Hematopoietic multipotent progenitor cell (in vitro differentiated cells): Measurements from ENCODE around the gene MAP3K1. TPM values are rescaled to one million over a fixed set of nuclear protein-coding genes. Genes with fewer than 3 reads are reported as not detected.

Source experiments
- DNase-seq, 3 donors: peaks; one replicate each; pipeline ENCODE4 v3.0.0-alpha.2; 2011 to 2015; ENCODE audit warnings: low read depth in 2 of 3, low spot score in 2 of 3
- total RNA-seq: library from RNA; depleted of rRNA; stranded (reverse); fragments of >200 nt; gene quantifications from one replicate; pipeline ENCODE4 v1.2.3, GENCODE V29; 2012

The MAP3K1 gene
- total RNA-seq, 1 donor = 21.3 TPM

DNA sequence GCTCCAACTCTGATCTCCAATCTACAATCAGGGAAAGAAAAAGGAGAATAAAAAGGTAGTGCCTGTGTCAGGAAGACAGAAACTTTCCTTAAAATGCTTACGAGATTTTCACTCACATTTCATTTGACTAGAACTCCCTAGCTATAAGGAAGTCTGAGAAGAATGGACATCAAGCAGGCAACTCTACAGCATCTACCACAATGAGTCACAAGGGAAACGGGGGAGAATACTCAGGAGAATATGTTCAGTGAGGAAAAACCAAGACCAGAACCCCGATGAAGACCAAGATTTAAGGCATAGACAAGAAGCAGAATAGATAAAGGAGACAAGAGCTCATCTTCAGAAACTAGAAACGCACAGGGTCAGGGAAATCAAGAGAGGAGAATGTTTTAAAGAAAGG lies 85.0 kb downstream of the MAP3K1 start:
- DNase-seq = peak in 2 of 3 donors; percentile 18 to 33

DNA sequence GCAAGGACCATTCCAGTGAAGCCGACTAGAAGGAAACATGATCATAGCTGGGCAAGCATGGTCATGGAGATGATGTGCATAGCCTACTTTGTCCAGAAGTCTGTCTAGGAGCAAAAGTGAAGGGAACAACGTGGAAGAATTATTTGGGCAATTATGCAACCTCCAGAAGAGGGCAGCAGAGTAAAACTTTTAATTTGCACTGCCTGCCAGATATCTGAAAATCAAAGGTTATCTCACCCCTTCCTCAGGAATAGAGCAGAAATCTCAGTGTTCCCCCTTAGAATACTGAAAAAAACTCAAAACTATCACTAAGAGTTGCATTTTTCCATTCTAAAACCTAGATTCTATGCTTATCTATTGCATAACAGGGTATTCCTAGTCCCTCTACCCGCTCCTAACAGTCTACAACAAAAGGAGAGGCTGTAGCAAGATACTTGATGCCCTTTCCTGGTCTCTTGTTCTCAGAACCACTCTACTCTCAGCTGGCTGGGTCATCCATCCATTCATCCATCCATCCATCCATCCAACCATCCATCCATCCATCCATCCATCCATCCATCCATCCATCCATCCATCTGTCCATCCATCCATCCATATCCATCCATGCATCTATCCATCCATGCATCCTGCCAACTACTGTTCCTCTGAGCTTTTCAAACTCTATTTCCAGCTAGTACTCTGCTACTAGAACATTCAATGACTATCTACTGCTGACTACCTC lies 85.7 kb downstream of the MAP3K1 start:
- peak; percentile 21 to 67 (median 39) for DNase-seq

DNA sequence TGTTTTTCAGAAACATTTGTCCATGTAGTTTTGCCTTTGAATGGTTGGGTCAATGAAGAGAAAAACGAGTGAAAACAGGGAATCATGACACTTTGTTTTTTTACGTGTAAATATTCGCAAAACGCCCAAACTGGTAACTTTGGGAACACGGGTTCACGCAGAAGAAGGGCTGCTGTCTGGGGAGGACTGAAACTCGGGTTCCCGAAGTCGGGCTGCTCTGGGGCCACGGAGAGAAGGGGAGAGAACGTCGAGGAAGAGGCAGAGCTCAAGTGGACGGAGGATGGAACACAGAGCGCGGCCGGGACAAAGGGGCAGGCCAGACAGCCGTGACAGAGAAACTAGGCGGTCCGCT lies 93.6 kb downstream of the MAP3K1 start:
- DNase-seq = no peak

DNA sequence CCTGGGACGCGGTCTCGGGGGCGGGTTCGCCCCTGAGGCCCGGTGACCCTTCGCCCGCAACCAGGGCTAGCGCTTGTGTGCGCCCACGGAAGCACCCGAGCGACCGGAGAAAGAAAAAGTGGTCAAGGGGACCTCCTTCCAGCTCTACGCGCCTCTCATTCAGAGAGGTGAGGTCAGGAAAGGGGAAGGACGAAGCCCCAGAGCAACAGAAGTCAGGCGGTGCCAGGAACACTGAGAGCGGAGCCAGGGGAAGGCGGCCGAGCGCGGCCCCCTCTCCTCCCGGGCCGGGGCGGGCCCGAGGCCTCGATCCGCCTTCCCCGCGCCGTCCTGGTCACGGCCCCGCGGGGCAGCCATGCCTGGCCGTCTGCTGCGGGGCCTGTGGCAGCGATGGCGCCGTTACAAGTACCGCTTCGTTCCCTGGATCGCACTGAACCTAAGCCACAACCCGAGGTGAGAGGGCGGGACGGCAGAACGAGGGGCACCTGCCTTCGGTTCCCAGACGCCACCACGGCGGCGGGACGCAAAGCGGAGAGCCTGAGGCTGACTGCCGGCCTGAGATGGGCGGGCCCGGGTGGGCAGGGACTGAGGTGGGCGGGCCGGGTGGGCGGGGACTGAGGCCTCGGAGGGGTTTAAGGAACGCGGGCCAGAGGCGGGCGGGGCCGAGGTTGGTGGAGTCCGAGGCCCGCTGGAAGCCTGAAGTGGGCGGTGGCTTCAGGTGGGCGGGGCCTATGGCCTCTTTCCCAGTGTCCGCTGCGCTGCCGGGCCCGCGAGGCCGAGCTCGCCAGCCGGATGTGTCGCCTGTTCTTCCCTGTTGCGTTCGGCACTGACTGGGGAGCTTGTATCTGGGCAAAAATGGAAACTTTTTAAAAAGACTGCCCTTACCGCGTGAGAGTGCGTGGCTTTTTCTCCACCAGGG lies 94.2 kb downstream of the MAP3K1 start, which contains the start of gene SETD9:
TSS of gene SETD9 (plus strand) at position 303 of the 916 bp plus-strand sequence. CDS start at position 353, 50 bp downstream.
- peak; percentile 68 to 96 (median 96) for DNase-seq

DNA sequence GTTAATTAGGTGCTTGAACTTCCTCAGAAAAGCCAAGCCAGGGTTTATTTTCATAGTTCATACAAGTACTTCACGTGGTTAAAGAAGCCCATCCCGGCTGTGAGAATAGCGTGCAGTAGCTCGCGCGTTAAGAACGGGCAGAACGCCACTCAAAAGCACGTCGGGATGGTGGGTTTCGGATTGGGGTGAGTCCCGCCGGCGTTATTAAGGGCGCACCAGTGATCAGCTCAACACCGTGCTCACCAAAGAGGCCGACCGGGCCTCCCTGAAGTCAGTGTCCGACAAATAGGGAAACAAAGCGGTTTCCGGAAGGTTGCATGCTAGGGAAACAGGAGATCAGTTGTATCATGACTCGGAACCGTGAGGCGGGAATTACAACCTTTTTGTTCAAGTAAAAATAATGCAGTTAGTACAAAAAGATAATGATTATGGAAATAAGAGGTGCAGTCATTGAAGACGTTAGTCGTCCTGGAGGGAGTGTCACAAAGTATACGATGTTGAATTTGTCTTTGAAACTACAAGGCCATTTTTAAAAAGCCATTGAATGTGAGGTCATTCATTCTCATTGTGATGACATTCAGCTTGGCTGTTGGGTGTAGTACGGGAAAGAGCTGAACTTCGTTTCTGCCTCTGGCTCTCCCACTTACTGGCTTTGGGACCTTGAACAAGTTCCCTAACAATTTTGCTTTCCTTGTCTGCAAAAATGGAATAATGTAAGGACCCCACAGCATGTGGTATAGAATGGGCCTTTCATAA lies 95.0 kb downstream of the MAP3K1 start:
- peak in 1 of 3 donors; percentile 44 for DNase-seq

DNA sequence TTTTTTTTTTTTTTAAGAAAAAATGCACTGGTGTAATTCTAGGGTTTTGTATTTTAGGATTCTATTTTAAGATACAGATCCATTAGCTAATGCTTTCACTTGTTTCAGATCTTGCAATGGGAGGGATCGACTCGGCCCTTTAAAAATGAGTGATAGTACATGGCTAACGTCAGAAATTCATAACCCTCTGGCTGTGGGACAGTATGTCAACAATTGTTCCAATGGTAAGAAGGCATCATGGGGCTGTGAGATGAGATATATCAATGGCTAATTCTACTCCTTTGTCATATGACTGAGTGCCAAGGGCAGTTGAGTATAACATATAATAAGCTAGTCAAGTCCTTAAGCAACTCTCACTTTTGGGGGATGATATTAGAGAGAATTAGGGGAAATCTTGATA lies 98.4 kb downstream of the MAP3K1 start:
- no peak for DNase-seq

DNA sequence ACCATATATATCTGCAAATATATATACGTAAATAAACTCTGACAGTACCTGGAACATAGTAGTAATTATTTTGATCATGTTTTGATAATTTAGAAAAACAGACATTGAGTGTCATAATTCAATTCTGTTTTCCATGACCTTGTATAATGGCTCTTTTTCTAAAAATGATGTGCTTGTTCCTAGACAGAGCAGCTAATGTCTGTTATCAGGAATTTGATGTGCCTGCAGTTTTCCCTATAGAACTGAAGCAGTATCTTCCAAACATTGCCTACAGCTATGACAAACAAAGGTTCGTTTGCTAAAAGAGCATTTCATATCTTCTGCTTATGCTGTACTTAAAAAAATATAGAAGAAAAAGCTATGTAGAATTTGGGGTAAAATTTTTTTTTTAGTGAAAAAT lies 99.3 kb downstream of the MAP3K1 start:
- no peak for DNase-seq

DNA sequence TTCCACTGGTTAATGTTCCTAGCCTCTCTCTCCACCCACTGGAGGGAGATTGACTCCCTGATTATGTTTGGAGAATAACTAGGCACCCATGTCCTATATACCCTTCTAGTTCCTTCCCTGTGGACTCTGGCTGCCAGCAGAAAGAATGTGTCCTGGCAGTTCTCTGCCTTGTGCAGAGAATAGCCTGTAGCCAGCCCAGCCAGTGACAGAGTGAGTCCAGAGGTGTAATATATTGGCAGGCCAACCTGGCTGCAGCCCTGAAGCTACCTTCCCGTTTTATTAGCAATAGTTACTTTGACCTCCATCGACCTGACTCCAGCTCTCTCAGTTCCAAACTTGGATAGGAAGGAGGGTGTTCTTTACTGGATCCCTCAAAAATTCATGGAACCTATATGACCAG lies 102.2 kb downstream of the MAP3K1 start:
- DNase-seq = no peak

DNA sequence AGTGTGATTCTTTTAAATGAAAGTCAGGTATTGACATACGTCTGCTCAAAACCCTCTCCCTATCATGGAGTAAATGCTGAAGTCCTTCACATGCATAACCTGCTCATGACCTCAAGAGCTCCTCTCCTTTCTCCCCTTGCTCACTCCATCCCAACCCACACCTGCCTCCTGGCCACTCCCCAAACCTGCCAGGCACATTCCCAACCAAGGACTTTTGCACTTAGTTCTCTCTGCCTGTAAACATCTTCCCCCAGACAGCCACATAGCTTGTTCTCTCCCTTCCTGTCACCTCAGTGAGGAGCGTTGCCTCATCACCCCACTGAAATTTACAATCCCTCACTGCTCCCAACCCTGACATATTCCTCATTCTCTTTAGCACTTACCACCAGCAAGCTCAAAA lies 102.7 kb downstream of the MAP3K1 start:
- DNase-seq = no peak

DNA sequence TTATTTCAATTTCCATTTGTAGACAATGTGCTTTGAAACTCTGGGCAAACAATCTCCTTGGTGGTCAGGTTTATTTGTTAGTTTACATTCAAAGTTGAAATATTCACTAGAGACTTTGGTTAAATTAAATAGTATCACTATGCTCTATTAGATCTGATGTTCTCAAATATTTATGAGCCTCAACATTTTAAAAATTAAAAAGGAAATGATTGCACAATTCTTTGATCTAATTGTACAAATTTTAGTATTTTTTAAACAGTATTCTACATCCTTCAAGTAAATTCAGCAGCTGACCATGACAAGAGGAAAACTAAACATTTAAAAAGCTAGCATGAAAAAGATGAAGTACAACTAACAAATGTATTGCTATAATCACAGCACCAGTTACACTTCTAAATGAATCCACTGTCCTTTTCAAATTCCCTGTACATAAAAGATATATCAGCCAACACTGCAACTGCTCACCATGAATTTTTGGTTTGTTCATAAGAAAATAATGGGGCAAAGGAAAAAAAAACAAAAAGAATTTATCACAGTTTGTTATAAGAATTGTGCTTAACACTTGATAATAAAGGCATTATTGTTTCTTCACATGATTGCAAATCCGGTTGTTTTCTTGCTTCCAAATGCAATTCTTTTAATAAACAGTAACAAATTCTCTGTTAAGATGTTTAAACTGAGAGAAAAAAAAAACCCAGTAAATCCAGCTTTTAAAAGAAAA lies 104.8 kb downstream of the MAP3K1 start:
- DNase-seq = no peak

DNA sequence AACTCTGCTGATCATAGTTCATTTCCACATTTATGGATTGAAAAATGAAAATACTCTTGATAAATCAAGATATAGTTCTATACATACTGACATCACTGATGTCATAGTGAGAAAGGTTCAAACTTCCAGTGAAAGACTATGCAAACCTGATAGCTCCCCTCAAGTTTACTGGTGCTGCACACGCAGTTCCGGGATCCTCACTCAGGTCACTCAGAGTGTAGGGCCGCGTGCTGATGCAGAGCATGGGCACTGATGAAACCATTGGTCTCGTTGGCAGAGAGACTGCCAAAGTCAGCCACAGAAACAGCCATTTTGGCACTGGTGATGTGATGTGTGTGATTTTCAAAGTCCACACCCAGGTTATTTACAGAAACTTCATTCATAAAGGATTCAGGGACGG lies 107.6 kb downstream of the MAP3K1 start:
- no peak for DNase-seq

DNA sequence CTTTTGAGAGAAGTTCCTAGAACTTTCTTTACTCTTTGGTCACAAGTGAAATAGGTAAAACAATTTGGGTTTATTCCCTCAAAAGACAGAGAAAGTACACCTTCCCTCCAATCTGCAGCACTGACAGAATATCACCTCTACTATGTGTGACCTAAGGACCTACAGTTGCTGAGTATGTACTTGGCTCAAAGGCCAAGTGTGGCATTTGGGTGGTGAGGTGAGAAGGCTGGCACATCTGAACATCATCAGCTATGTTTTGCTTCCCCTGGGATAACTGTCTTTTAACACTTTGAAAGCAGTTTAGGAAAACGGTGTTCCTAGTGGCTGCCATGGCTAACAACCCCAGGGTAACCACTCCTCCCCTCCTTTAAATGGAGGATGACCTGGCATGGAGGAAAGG lies 119.0 kb downstream of the MAP3K1 start:
- no peak for DNase-seq

DNA sequence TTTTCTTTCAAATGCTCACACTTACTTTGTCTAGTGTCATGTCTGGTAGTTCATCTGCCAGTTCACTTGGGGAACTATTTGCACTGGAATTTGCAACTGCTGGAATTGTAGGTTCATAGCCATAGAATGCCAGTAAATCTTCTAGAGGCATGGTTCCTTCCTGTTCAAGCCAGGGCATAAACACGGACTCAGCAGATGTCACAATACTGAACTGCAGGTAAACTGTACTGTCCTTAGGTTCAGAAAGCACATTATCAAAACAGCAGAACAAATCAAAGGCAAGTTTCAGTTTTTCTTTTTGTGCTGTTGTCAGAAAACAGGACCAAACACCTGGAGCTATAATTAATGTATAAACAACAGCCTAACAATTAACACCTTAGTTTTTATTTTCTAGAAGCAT lies 123.5 kb downstream of the MAP3K1 start:
- DNase-seq = no peak

DNA sequence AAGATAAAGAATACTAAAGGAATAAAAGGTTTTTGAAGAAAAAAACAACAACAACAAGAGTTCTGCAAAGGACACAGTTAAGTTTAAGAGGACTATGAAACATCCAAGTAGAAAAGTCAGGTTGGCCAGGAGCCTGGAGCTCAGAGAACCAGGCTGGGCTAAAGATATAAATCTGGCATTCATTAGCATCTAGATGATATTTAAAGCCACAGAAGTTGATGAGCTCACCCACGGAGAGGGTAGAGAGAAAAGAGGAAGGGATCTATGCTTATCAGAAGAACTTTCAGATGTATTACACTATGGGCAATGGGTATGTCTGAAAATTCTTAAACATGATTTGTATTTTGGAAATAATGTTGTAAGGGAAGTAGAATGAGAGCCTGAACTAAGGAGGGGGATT lies 126.6 kb downstream of the MAP3K1 start:
- no peak for DNase-seq

Other genes with a start within 250 kb of the MAP3K1 start
- 10.0 TPM for gene SETD9, start 94.0 kb downstream of the MAP3K1 start, total RNA-seq
- 11.0 TPM for gene MIER3, start 136.6 kb downstream of the MAP3K1 start, total RNA-seq